PC-9 (cell line): ENCODE data around the gene CD59. TPM values are rescaled to one million over a fixed set of nuclear protein-coding genes. Genes with fewer than 3 reads are reported as not detected.

Experiments used
- Bru-seq: library from RNA; stranded (reverse); fragments of 400-500 nt; gene quantifications from one replicate; lab custom pipeline; 2021; lab: Mats Ljungman, UMichigan
- BruChase-seq, 2 experiments: library from RNA; stranded (reverse); fragments of 400-500 nt; gene quantifications; one replicate each; lab custom pipeline; 2021; lab: Mats Ljungman, UMichigan
- BruUV-seq: library from RNA; stranded (reverse); fragments of 400-500 nt; replicated peaks from 2 replicates; lab custom pipeline; 2021; lab: Mats Ljungman, UMichigan
- CTCF ChIA-PET: fragments of 300-600 bp; sonication (Branson Sonifier 250); formaldehyde crosslinking; loops from one replicate; lab custom pipeline; 2022; ENCODE audit warnings: antibody characterized with exemption; lab: Charles Lee
- POLR2A ChIA-PET: fragments of 300-600 bp; sonication (Branson Sonifier 250); formaldehyde crosslinking; loops from one replicate; lab custom pipeline; 2022; ENCODE audit warnings: antibody characterized with exemption; ENCODE audit not compliant: unreplicated experiment; lab: Charles Lee
- DNase-seq, 2 experiments: peaks; one replicate each; pipeline versions ENCODE4 v3.0.0 to v3.0.0-alpha.2; 2015 to 2022; ENCODE audit warnings: mixed read lengths in 1 of 2
- H2AFZ ChIP-seq: fragments of 200-600 bp; sonication (generic); 2 replicates; pipeline ENCODE4 v1.8.1; 2017; ENCODE audit warnings: antibody characterized with exemption
- H3F3A ChIP-seq: fragments of 200-600 bp; sonication (generic); 2 replicates; pipeline ENCODE4 v1.8.1; 2017; ENCODE audit warnings: antibody characterized with exemption, mild to moderate bottlenecking, low read depth; ENCODE audit not compliant: insufficient read depth
- H3K27ac ChIP-seq: fragments of 200-600 bp; sonication (generic); 2 replicates; pipeline ENCODE4 v1.6.1; 2016; ENCODE audit warnings: mixed run types
- H3K27me3 ChIP-seq: fragments of 200-600 bp; sonication (generic); 2 replicates; pipeline ENCODE4 v1.6.1; 2016; ENCODE audit warnings: low read depth, mixed run types; ENCODE audit not compliant: insufficient read depth
- H3K36me3 ChIP-seq: fragments of 200-600 bp; sonication (generic); 2 replicates; pipeline ENCODE4 v1.6.1; 2016; ENCODE audit warnings: low read depth, mixed run types
- H3K4me1 ChIP-seq: fragments of 200-600 bp; sonication (generic); replicated peaks from 2 replicates; pipeline ENCODE4 v1.6.1; 2016; ENCODE audit warnings: mixed run types; ENCODE audit not compliant: insufficient read depth
- H3K4me2 ChIP-seq: fragments of 200-600 bp; sonication (generic); 2 replicates; pipeline ENCODE4 v1.6.1; 2017; ENCODE audit warnings: mixed run types
- H3K4me3 ChIP-seq: fragments of 200-600 bp; sonication (generic); 2 replicates; pipeline ENCODE4 v1.6.1; 2016; ENCODE audit warnings: mixed run types
- H3K79me2 ChIP-seq: fragments of 200-600 bp; sonication (generic); 2 replicates; pipeline ENCODE4 v1.6.1; 2017; ENCODE audit warnings: low read depth, mixed run types
- H3K9me2 ChIP-seq: fragments of 200-600 bp; sonication (generic); 2 replicates; pipeline ENCODE4 v1.8.1; 2017; ENCODE audit warnings: mild to moderate bottlenecking; ENCODE audit not compliant: insufficient read depth
- H3K9me3 ChIP-seq: fragments of 200-600 bp; sonication (generic); 2 replicates; pipeline ENCODE4 v1.8.1; 2016; ENCODE audit warnings: low read depth; ENCODE audit not compliant: insufficient read depth
- H4K20me1 ChIP-seq: fragments of 200-600 bp; sonication (generic); 2 replicates; pipeline ENCODE4 v1.8.1; 2017; ENCODE audit not compliant: insufficient read depth
- EZH2 ChIP-seq: fragments of 200-600 bp; sonication (generic); IDR thresholded peaks from 2 replicates; pipeline ENCODE4 v1.8.0; 2017; ENCODE audit warnings: antibody characterized with exemption, low read depth
- intact Hi-C: fragments of 100-400 bp; cut with micrococcal nuclease; formaldehyde crosslinking; loops from one replicate; pipeline ENCODE4 v1.10.0; 2022; ENCODE audit not compliant: unreplicated experiment
- long read RNA-seq: library from polyadenylated mRNA; stranded (forward); transcript quantifications from one replicate; pipeline ENCODE4 v2.0.0, GENCODE V29; 2022
- total RNA-seq: library from RNA; stranded (reverse); gene quantifications from 2 replicates; pipeline ENCODE4 v1.2.3, GENCODE V29; 2021
- TF ChIP-seq, protein P1 (sequence below): fragments of 200-600 bp; sonication (generic); conservative IDR thresholded peaks from 2 replicates; pipeline ENCODE4 v1.6.1; 2017; ENCODE audit warnings: mixed run types, antibody characterized with exemption, mild to moderate bottlenecking, moderate library complexity

Gene CD59
- total RNA-seq = 288 and 291 TPM in 2 replicates
- percentile 97 among the genes with signal in this experiment for Bru-seq, nascent RNA
- BruChase-seq, experiment 1, labeled RNA remaining after a 2-hour chase = percentile 97 among the genes with signal in this experiment
- BruChase-seq, experiment 2, labeled RNA remaining after a 6-hour chase = percentile 98 among the genes with signal in this experiment
- long read RNA-seq, full-length matches to known transcripts = 255 of 296 reads
- long read RNA-seq, partial matches to known transcripts = 13 of 296 reads
- long read RNA-seq, other reads (novel, unspliced or antisense) = 28 of 296 reads

DNA sequence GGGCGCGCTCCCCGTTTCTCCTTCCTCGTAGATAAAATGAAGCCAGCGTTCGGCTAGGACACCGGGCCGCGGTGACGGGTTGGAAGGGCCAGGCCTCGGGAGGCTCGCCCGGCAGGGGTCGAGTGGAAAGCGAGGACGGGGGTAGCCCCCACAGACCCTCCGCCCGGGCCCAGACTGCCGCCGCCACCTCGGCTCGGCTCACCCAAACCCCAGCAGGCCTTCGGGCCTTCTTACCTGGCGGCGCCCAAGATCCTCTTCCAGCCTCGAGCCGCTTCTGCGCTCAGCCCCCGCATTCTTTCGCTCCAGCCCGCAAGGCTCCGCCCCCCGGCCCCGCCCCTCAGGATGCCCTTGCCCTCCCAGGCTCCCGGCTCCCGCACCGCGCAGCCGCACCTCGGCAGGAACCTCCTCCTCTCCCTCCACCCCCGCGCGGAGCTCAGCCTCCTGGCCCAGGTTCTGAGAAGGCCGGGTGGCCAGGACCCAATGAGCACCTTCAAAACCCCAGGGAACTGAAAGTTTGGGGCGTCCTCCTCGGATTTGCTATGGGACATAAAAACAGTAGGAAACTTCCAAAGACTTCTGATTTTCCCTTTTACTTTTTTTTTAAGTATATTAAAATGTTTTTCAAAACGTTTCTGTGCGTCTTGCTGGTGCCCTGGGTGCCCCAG, at the start of gene CD59:
TSS of gene CD59 (minus strand) at position 276 of the 665 bp plus-strand sequence. CDS start 13,978 bp downstream, outside the sequence.
- peak; percentile 80 to 98 for DNase-seq
- H3K27me3 ChIP-seq = no peaks in the 10 kb centered on the region
- H4K20me1 ChIP-seq = peaks cover 37% of the 10 kb centered on the region
- peaks cover 49% of the 10 kb centered on the region for H3K79me2 ChIP-seq
- H3K27ac ChIP-seq = peak within 1 kb of the TSS; percentile 89
- peaks cover 48% of the 10 kb centered on the region for H3K4me1 ChIP-seq
- peaks cover 18% of the 10 kb centered on the region; the same call in 1 of the 2 replicates for H3K36me3 ChIP-seq
- H3K9me2 ChIP-seq = no peaks in the 10 kb centered on the region
- peak within 1 kb of the TSS; percentile 74 for H2AFZ ChIP-seq
- ChIA-PET CTCF (interaction anchor here (0.5 to 1.5 kb wide), 6 partner anchors 13 to 1352 kb away, joined by 3 to 6 read pairs (median 4); no protein-coding TSS in a partner anchor), POLR2A (interaction anchor here (0.5 to 1.1 kb wide), 11 partner anchors 9 to 370 kb away, joined by 3 to 73 read pairs (median 10); no protein-coding TSS in a partner anchor)
- TF ChIP-seq EZH2 = no peak
- TF ChIP-seq, protein P1, sequence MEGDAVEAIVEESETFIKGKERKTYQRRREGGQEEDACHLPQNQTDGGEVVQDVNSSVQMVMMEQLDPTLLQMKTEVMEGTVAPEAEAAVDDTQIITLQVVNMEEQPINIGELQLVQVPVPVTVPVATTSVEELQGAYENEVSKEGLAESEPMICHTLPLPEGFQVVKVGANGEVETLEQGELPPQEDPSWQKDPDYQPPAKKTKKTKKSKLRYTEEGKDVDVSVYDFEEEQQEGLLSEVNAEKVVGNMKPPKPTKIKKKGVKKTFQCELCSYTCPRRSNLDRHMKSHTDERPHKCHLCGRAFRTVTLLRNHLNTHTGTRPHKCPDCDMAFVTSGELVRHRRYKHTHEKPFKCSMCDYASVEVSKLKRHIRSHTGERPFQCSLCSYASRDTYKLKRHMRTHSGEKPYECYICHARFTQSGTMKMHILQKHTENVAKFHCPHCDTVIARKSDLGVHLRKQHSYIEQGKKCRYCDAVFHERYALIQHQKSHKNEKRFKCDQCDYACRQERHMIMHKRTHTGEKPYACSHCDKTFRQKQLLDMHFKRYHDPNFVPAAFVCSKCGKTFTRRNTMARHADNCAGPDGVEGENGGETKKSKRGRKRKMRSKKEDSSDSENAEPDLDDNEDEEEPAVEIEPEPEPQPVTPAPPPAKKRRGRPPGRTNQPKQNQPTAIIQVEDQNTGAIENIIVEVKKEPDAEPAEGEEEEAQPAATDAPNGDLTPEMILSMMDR = no peak
- no TSS peak for BruUV-seq
- H3K9me3 ChIP-seq = peaks cover 5% of the 10 kb centered on the region; the same call in 1 of the 2 replicates
- peak within 1 kb of the TSS; percentile 97 for H3K4me2 ChIP-seq
- peaks cover 26% of the 10 kb centered on the region for H3F3A ChIP-seq
- peak within 1 kb of the TSS; percentile 69 for H3K4me3 ChIP-seq
- intact Hi-C loops = loop anchor here (1.0 to 10.0 kb wide), 6 partner anchors 36 to 574 kb away; partner anchors contain the start of genes CSTF3, FBXO3 and HIPK3

- Histone ChIP-seq H3K4me2 (no peak overlapping the region), H3K27me3 (no peaks in the 10 kb centered on the region), H3F3A (no peaks in the 10 kb centered on the region), H3K27ac (no peak overlapping the region), H3K4me3 (no peak overlapping the region), H3K36me3 (no peaks in the 10 kb centered on the region), H3K4me1 (no peaks in the 10 kb centered on the region), H2AFZ (no peak overlapping the region), H3K9me2 (no peaks in the 10 kb centered on the region), H4K20me1 (no peaks in the 10 kb centered on the region), H3K79me2 (no peaks in the 10 kb centered on the region), H3K9me3 (no peaks in the 10 kb centered on the region)
- TF ChIP-seq, protein P1 = no peak
- no peak for TF ChIP-seq EZH2
- DNase-seq = no peak
- no TSS peak for BruUV-seq
- ChIA-PET CTCF (interaction anchor here (0.6 kb wide), 1 partner anchor 321 kb away, joined by 3 read pairs; no protein-coding TSS in a partner anchor), POLR2A (interaction anchor here (0.6 kb wide), 1 partner anchor 488 kb away, joined by 4 read pairs; no protein-coding TSS in a partner anchor)
- intact Hi-C loops = no loop called here
Measured at GRCh38 chr11:33785609-33786008, 49.4 kb upstream of the CD59 start.

DNA sequence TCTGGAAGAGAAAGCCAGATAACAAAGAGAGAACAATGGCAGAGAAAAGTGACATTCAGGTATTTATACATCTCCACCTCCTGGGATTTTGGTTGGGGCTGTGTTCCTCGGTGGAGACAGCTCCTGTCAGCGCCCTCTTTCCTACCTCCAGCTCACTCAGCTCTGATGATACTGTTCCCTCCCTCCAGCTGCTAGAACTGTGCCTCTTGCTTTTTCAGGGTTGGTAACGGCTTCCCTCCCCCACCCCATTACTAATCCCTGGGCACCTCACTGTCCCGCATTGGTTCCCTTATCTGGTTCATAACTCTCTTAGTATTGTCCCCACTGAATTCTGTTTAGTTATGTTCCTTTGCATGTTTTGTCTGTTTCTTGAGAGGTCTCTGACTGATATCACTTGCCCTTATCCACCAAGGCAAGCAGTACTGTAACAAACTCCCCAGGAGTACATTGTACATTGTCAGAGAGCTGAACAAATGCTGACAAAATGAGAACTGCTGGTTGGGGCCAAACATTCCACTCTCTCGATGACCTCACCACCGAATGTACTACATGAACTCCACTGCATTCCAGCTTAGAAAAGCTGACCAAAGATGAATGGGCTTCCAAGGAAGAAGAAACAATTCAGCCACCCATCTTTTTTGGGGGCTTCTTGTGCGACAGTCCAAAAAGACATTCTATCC, 43.8 kb upstream of the CD59 start:
- Histone ChIP-seq H3K9me2 (no peaks in the 10 kb centered on the region), H4K20me1 (no peaks in the 10 kb centered on the region), H3K4me3 (no peak overlapping the region), H3K27me3 (no peaks in the 10 kb centered on the region), H3K4me1 (peaks cover 5% of the 10 kb centered on the region), H2AFZ (no peak overlapping the region), H3K4me2 (no peak overlapping the region), H3F3A (no peaks in the 10 kb centered on the region), H3K36me3 (no peaks in the 10 kb centered on the region), H3K9me3 (no peaks in the 10 kb centered on the region), H3K79me2 (no peaks in the 10 kb centered on the region), H3K27ac (no peak overlapping the region)
- ChIA-PET POLR2A (no interaction called here), CTCF (no interaction called here)
- no peak for DNase-seq
- TF ChIP-seq, protein P1 = no peak
- no peak for TF ChIP-seq EZH2
- no TSS peak for BruUV-seq
- intact Hi-C loops = no loop called here
